ENCODE measurements around the gene PPFIBP1. TPM values are rescaled to one million over a fixed set of nuclear protein-coding genes. Genes with fewer than 3 reads are reported as not detected.

Gene PPFIBP1
- total and polyA plus RNA-seq, 9 of the 15 experiments (the other 6 are each of a cell fraction or from before 2014, with no cell fraction given): 0.46 to 3.5 (median 1.8) TPM

DNA sequence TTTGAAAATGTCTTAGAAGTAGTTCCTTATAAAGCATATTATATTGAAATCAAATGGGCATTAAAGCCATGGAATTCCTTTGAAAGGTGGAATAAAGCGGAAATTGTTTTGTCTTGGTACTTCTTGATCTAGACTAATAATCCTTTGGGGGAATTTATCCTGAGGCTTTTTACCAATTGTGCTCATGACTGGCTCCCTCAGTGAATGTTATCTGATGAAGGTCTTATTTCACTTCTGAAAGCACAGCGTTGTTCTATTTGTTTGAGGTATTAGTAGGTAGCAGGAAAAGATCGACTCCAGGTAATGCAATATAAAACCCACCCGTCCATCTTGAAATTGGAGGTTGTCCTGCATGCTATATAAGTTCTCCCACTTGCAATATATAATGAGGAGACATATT, 64.8 kb downstream of the PPFIBP1 start (continued):
- TF ChIP-seq, protein P1, sequence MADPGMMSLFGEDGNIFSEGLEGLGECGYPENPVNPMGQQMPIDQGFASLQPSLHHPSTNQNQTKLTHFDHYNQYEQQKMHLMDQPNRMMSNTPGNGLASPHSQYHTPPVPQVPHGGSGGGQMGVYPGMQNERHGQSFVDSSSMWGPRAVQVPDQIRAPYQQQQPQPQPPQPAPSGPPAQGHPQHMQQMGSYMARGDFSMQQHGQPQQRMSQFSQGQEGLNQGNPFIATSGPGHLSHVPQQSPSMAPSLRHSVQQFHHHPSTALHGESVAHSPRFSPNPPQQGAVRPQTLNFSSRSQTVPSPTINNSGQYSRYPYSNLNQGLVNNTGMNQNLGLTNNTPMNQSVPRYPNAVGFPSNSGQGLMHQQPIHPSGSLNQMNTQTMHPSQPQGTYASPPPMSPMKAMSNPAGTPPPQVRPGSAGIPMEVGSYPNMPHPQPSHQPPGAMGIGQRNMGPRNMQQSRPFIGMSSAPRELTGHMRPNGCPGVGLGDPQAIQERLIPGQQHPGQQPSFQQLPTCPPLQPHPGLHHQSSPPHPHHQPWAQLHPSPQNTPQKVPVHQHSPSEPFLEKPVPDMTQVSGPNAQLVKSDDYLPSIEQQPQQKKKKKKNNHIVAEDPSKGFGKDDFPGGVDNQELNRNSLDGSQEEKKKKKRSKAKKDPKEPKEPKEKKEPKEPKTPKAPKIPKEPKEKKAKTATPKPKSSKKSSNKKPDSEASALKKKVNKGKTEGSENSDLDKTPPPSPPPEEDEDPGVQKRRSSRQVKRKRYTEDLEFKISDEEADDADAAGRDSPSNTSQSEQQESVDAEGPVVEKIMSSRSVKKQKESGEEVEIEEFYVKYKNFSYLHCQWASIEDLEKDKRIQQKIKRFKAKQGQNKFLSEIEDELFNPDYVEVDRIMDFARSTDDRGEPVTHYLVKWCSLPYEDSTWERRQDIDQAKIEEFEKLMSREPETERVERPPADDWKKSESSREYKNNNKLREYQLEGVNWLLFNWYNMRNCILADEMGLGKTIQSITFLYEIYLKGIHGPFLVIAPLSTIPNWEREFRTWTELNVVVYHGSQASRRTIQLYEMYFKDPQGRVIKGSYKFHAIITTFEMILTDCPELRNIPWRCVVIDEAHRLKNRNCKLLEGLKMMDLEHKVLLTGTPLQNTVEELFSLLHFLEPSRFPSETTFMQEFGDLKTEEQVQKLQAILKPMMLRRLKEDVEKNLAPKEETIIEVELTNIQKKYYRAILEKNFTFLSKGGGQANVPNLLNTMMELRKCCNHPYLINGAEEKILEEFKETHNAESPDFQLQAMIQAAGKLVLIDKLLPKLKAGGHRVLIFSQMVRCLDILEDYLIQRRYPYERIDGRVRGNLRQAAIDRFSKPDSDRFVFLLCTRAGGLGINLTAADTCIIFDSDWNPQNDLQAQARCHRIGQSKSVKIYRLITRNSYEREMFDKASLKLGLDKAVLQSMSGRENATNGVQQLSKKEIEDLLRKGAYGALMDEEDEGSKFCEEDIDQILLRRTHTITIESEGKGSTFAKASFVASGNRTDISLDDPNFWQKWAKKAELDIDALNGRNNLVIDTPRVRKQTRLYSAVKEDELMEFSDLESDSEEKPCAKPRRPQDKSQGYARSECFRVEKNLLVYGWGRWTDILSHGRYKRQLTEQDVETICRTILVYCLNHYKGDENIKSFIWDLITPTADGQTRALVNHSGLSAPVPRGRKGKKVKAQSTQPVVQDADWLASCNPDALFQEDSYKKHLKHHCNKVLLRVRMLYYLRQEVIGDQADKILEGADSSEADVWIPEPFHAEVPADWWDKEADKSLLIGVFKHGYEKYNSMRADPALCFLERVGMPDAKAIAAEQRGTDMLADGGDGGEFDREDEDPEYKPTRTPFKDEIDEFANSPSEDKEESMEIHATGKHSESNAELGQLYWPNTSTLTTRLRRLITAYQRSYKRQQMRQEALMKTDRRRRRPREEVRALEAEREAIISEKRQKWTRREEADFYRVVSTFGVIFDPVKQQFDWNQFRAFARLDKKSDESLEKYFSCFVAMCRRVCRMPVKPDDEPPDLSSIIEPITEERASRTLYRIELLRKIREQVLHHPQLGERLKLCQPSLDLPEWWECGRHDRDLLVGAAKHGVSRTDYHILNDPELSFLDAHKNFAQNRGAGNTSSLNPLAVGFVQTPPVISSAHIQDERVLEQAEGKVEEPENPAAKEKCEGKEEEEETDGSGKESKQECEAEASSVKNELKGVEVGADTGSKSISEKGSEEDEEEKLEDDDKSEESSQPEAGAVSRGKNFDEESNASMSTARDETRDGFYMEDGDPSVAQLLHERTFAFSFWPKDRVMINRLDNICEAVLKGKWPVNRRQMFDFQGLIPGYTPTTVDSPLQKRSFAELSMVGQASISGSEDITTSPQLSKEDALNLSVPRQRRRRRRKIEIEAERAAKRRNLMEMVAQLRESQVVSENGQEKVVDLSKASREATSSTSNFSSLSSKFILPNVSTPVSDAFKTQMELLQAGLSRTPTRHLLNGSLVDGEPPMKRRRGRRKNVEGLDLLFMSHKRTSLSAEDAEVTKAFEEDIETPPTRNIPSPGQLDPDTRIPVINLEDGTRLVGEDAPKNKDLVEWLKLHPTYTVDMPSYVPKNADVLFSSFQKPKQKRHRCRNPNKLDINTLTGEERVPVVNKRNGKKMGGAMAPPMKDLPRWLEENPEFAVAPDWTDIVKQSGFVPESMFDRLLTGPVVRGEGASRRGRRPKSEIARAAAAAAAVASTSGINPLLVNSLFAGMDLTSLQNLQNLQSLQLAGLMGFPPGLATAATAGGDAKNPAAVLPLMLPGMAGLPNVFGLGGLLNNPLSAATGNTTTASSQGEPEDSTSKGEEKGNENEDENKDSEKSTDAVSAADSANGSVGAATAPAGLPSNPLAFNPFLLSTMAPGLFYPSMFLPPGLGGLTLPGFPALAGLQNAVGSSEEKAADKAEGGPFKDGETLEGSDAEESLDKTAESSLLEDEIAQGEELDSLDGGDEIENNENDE (IDR thresholded peaks at IDR 0.05; ENCODE audit: low read depth, low read length): no peak
- TF ChIP-seq POLR2G (IDR thresholded peaks at IDR 0.05; ENCODE audit: low read depth, low read length) (no peak), JUN (IDR thresholded peaks at IDR 0.05; ENCODE audit: borderline replicate concordance, low read depth, low read length) (no peak), JUN (CRISPR knock-in tag; IDR thresholded peaks at IDR 0.05; ENCODE audit: borderline replicate concordance) (no peak), ZNF282 (CRISPR knock-in tag; IDR thresholded peaks at IDR 0.05) (no peak)

All from K562 (cell line).